Lower leg skin (tissue), 3 donors: Measurements from ENCODE around the gene C10orf88.

Source experiments
- POLR2A ChIP-seq, 2 donors: fragments of 450-650 bp; IDR thresholded peaks; one replicate each; pipeline ENCODE4 v1.6.1; 2016 to 2017; ENCODE audit warnings: antibody characterized with exemption in 2 of 2, mild to moderate bottlenecking in 1 of 2, moderate library complexity in 1 of 2
- TF ChIP-seq, protein P1 (sequence below), 3 donors: fragments of 450-650 bp; IDR thresholded peaks; one replicate each; pipeline ENCODE4 v1.5.1; 2016; ENCODE audit warnings: antibody characterized with exemption in 3 of 3, mild to moderate bottlenecking in 3 of 3, moderate library complexity in 2 of 3

DNA sequence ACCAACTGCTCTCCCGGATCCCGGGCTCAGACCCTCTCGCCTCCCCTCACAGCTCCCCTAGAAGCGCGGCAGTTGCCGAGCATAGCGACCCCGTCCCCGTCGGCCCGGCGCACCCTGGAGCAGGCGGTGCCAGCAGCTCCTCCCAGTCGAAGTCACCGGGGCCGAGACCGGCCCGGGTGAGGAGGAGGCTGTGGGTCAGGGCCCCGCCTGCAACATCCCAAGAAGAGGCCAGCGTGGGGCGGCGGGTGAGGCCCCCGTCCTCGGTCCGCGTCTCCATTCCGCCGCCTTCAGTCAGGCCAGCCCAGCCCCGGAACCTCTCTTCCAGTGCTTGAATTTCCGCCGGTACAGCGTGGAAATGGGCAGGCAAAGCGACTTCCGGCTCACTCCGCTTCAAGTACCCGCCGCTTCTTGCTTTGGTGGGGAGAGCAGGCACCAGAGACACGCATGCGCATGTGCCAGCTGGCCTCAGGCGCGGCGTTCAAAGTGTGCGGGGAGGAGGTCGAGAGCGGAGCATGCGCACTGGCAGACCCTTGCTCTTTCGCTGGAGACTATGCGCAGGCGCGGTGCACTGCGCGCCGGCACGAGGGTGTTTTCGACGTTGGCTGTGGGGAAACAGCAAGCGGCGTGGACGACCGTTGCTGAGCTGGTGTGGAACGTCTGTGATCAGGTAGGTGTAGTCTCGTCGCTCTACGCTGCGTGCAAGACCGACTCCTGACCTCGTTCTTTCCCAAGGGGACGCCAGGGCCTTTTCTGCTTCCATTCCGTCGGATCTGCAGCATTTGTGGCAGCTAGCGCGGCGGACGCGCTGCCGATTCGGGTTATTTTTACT, at the start of gene C10orf88:
- TF ChIP-seq, protein P1, sequence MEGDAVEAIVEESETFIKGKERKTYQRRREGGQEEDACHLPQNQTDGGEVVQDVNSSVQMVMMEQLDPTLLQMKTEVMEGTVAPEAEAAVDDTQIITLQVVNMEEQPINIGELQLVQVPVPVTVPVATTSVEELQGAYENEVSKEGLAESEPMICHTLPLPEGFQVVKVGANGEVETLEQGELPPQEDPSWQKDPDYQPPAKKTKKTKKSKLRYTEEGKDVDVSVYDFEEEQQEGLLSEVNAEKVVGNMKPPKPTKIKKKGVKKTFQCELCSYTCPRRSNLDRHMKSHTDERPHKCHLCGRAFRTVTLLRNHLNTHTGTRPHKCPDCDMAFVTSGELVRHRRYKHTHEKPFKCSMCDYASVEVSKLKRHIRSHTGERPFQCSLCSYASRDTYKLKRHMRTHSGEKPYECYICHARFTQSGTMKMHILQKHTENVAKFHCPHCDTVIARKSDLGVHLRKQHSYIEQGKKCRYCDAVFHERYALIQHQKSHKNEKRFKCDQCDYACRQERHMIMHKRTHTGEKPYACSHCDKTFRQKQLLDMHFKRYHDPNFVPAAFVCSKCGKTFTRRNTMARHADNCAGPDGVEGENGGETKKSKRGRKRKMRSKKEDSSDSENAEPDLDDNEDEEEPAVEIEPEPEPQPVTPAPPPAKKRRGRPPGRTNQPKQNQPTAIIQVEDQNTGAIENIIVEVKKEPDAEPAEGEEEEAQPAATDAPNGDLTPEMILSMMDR (IDR thresholded peaks at IDR 0.05) = no peak
- TF ChIP-seq POLR2A (IDR thresholded peaks at IDR 0.05) = no peak
